HFF-Myc (cell line): Measurements from ENCODE around the gene SCCPDH.

Source experiments
- DNase-seq: peaks from one replicate; pipeline ENCODE4 v3.0.0-alpha.2; 2011; ENCODE audit warnings: low read depth; ENCODE audit errors: extremely low read depth
- H3K4me3 ChIP-seq: replicated peaks from 2 replicates; pipeline ENCODE4 v1.5.1; 2011; ENCODE audit warnings: low read depth, mild to moderate bottlenecking, control low read depth, low read length
- CTCF ChIP-seq: IDR thresholded peaks from 2 replicates; pipeline ENCODE4 v1.5.1; 2012; ENCODE audit warnings: mild to moderate bottlenecking, low read depth, low read length, control low read depth; ENCODE audit errors: missing control alignments

The SCCPDH gene

DNA sequence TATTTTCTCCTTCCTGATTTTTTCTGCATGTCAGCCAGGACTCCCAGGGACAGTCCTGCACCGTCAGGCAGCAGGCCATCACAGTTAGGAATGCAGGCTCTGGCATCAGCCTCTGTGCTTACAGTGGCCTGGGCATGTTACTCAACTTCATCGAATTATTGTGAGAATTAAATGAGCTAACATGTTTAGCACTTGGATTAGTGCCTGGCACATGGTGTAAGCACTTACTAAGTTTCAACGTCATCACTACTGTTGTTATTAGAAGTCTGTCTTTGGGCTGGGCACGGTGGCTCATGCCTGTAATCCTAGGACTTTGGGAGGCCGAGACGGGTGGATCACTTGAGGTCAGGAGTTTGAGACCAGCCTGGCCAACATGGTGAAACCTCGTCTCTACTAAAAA is 45.1 kb downstream of the SCCPDH start:
- no peak overlapping the region for H3K4me3 ChIP-seq
- no peak for TF ChIP-seq CTCF
- DNase-seq = peak; percentile 52

DNA sequence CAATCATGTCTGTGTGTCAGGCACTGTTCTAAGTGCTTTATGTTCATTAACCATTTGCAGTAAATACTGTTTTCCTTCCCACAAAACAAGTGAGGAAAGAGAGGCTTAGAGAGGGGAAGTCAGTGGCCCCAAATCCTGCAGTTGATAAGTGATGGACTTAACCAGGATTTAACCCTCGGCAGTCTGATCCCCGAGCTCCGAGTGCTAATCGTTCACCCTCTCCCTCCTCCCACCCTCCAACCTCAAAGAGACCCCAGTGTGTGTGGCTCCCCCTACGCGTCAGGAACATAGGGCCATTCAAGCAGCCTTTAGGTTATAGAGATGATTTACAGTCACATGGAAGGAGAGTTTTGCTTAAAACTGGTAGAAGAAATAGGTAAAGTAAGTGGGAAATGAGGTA is 47.2 kb downstream of the SCCPDH start:
- no peak overlapping the region for H3K4me3 ChIP-seq
- DNase-seq = no peak
- no peak for TF ChIP-seq CTCF

GRCh38 chr1:246772686-246773085 is 48.5 kb downstream of the SCCPDH start:
- no peak for DNase-seq
- no peak for TF ChIP-seq CTCF
- H3K4me3 ChIP-seq = no peak overlapping the region

- no peak overlapping the region for H3K4me3 ChIP-seq
- no peak for DNase-seq
- no peak for TF ChIP-seq CTCF
Observed at GRCh38 chr1:246773213-246773641, 49.0 kb downstream of the SCCPDH start.

GRCh38 chr1:246775531-246776385 is 51.5 kb downstream of the SCCPDH start:
- TF ChIP-seq CTCF = no peak
- DNase-seq = no peak
- no peak overlapping the region for H3K4me3 ChIP-seq

DNA sequence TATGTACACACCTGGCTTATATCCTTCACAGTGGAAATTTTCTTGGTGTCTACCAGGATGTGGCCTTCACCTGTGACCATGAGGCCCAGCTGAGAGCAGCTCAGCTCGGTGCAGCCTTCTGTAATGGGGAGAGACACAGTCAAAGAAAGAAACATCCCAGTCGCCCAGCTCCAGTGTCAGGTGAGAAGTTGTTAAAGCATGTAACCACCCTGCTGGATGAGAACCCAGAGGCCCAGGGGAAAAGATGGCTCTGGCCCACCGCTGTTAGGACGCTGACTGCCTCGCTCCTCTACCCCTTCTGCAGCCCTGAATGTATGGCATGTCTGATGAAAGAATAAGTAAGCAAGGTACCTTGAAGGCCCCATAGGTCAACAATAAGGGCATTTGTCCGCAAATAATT is 52.7 kb downstream of the SCCPDH start:
- no peak for DNase-seq
- no peak overlapping the region for H3K4me3 ChIP-seq
- TF ChIP-seq CTCF = no peak
